Activated naive CD4-positive, alpha-beta T cell treated with anti-CD3 and anti-CD28 coated beads, Interleukin-2, amount 50 U/mL, for 72 hours (primary cell): ENCODE measurements around the gene MAML3. TPM values are rescaled to one million over a fixed set of nuclear protein-coding genes. Genes with fewer than 3 reads are reported as not detected.

Experiments used
- ATAC-seq, 2 donors: fragments of 150-1000 bp; cut with Tn5 transposase; 2 replicates each; pipeline ENCODE4 v1.10.0; 2021; ENCODE audit warnings: mild to moderate bottlenecking in 2 of 2, moderate library complexity in 2 of 2
- DNase-seq, 2 donors: peaks; one replicate each; pipeline ENCODE4 v3.0.0; 2021 to 2022; ENCODE audit warnings: low spot score in 2 of 2
- H3K27ac Mint-ChIP-seq, 2 donors: one replicate each; pipeline ENCODE4 v1.8.0; 2022; ENCODE audit warnings: mild to moderate bottlenecking in 2 of 2, mixed read lengths in 2 of 2
- H3K36me3 Mint-ChIP-seq, 2 donors: one replicate each; pipeline ENCODE4 v1.8.0; 2022; ENCODE audit warnings: mixed read lengths in 2 of 2
- H3K9me3 Mint-ChIP-seq, 2 donors: one replicate each; pipeline ENCODE4 v1.8.0; 2022; ENCODE audit warnings: mixed read lengths in 2 of 2
- total RNA-seq, 2 donors: library from RNA; stranded (reverse); gene quantifications; one replicate each; pipeline ENCODE4 v1.2.3, GENCODE V29; 2022

MAML3 gene
- total RNA-seq, 2 donors from 2014 or later: 0.70 to 1.0 TPM

GRCh38 chr4:139912445-139912844 is 241.5 kb downstream of the MAML3 start:
- no peak overlapping the region for H3K27ac Mint-ChIP-seq
- DNase-seq: no peak
- no peaks in the 10 kb centered on the region for H3K9me3 Mint-ChIP-seq
- no peak for ATAC-seq
- no peaks in the 10 kb centered on the region for H3K36me3 Mint-ChIP-seq

DNA sequence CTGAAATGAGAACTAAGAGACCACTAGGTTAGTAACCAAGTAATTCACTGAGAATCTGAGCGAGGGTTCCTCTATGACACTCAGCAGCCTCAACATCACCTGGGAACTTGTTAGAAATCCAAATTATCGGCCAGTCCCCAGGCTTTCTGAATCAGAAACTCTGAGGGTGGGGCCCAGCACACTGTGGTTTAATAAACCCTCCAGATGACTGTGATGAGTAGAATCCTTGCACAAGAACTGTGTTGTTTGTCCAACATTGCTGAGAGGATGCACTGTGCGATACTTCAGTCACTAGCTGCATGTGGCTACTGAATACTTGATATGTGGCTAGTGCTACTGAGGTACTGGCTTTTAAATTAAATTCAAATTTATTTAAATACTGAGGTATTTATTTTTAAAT is 243.9 kb downstream of the MAML3 start:
- H3K9me3 Mint-ChIP-seq: no peaks in the 10 kb centered on the region
- no peak for DNase-seq
- no peak for ATAC-seq
- no peaks in the 10 kb centered on the region for H3K36me3 Mint-ChIP-seq
- no peak overlapping the region for H3K27ac Mint-ChIP-seq

DNA sequence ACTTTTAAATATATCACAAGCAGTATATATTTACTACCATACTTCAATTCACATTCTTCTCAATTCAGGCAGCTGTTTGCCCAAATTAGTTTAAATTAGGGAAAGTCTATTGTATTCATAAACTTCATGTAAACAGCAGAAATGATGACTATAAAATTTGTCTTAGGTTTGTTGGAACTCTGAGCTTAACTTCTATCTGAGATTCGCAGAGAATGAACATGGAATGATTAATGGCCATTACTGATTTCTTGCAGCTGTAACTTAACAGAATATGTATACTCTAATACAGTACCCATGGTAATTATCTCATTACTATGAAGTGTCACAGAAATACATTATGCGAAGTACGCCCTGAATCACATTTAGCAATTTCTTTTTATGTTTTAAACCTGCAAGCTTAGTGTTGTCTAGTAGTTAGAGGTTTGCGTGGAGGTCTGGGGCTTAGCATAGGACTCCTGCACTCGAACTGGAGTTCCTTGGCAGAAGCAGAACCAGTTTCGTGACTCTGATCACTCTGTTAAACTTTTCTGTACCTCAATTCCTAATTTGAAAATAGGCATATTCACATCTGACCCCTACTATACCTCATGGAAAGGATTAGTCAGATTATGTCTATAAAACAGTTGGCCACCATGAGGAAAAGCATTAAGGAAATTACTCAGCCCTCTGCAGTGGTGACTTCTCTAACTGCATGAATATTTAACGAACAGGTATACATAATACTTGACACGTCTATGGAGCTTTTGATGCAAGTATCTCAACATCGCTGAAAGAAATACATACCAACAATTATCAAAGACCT is 245.1 kb downstream of the MAML3 start:
- Mint-ChIP-seq H3K36me3 (peaks cover 0 to 10% of the 10 kb centered on the region in 2 donors), H3K27ac (no peak overlapping the region), H3K9me3 (peaks cover under 1% of the 10 kb centered on the region in 2 donors)
- DNase-seq (no peak), ATAC-seq (no peak)

- ATAC-seq (no peak), DNase-seq (no peak)
- H3K9me3 Mint-ChIP-seq: peaks cover 3 to 7% of the 10 kb centered on the region in 2 donors
- H3K27ac Mint-ChIP-seq: no peak overlapping the region
- H3K36me3 Mint-ChIP-seq: peaks cover 0 to 13% of the 10 kb centered on the region in 2 donors
Observed at GRCh38 chr4:139907001-139907809, 246.8 kb downstream of the MAML3 start.

DNA sequence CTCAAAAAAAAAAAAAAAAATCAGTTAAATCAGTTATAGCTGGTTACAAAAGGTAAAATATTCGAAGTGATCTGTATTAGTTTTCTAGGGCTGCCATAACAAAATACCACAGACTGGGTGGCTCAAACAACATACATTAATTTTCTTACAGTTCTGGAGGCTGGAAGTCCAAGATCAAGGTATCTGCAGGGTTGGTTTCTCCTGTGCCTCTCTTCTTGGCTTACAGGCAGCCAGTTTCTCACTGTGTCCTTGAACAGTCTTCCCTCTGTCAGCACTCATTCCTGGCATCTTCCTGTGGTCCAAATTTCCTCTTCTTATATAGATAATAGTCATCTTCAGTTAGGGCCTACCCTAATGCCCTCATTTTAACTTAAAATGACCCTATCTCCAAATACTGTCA is 248.5 kb downstream of the MAML3 start:
- Mint-ChIP-seq H3K9me3 (peaks cover 3 to 7% of the 10 kb centered on the region in 2 donors), H3K36me3 (peaks cover 0 to 13% of the 10 kb centered on the region in 2 donors), H3K27ac (no peak overlapping the region)
- no peak for ATAC-seq
- no peak for DNase-seq

DNA sequence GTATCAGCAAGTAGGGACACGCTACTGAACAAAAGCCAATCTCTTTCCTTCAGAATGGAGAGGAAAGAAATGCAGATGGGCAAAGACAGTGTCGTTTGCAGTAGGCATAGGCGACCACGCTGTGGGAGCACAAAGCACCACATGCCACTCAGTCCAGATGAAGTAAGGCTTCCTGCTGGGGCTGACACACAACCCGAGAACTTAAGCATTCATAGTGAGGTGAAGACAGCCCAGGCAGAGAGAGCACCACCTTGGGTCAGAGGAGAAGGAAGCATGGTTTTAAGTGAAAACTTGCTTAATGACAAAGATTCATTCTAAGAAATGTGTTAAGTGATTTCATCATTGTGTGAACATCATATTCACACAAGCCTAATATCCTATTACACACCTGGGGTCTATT is 249.6 kb downstream of the MAML3 start:
- peak; percentile 49 to 56 for ATAC-seq
- DNase-seq: no peak
- H3K9me3 Mint-ChIP-seq: peaks cover 3 to 7% of the 10 kb centered on the region in 2 donors
- peaks cover 0 to 13% of the 10 kb centered on the region in 2 donors for H3K36me3 Mint-ChIP-seq
- H3K27ac Mint-ChIP-seq: peak overlapping the region in 1 of 2 donors; percentile 2

- peaks cover 3 to 7% of the 10 kb centered on the region in 2 donors for H3K9me3 Mint-ChIP-seq
Observed at GRCh38 chr4:139903845-139904244, 250.1 kb downstream of the MAML3 start.

GRCh38 chr4:139902321-139903320 is 251.4 kb downstream of the MAML3 start:
- H3K27ac Mint-ChIP-seq: peak overlapping the region in 1 of 2 donors; percentile 7
- ATAC-seq (no peak), DNase-seq (no peak)
- peaks cover 3 to 7% of the 10 kb centered on the region in 2 donors for H3K9me3 Mint-ChIP-seq
- peaks cover 0 to 13% of the 10 kb centered on the region in 2 donors for H3K36me3 Mint-ChIP-seq

More at GRCh38 chr4:139903845-139904244, 250.1 kb downstream of the MAML3 start:
- Mint-ChIP-seq H3K27ac (no peak overlapping the region), H3K36me3 (peaks cover 0 to 13% of the 10 kb centered on the region in 2 donors)
- DNase-seq (no peak), ATAC-seq (no peak)

GRCh38 chr4:139901531-139902320 is 252.3 kb downstream of the MAML3 start:
- H3K27ac Mint-ChIP-seq: peak overlapping the region in 1 of 2 donors; percentile 32

DNA sequence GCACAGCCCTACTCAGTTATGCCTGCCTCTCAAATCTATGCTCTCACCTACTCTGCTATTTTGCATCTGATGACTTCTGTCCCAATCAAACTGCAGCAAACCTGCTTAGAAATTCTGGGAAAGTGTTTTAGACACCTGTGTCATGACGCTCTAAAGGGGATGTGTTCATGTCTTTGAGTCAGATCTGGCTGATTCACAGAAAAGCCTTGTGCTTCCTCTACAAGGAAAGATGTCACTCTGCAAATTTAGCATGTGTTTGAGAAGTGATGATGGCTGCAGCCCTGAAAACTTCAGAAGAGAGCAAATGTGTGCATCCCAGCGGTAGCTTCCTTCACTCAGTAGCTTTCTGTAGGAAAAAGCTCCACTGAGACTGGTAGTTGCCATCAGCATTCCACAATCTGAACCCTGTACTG is 253.0 kb downstream of the MAML3 start:
- ATAC-seq (peak; percentile 54 to 85), DNase-seq (peak in 1 of 2 donors; percentile 12)
- Mint-ChIP-seq H3K36me3 (peaks cover 0 to 13% of the 10 kb centered on the region in 2 donors), H3K27ac (peak overlapping the region in 1 of 2 donors; percentile 32), H3K9me3 (peaks cover 3 to 7% of the 10 kb centered on the region in 2 donors)

More at GRCh38 chr4:139901531-139902320, 252.3 kb downstream of the MAML3 start:
- Mint-ChIP-seq H3K9me3 (peaks cover 3 to 7% of the 10 kb centered on the region in 2 donors), H3K36me3 (peaks cover 0 to 13% of the 10 kb centered on the region in 2 donors)
- ATAC-seq: no peak
- no peak for DNase-seq

DNA sequence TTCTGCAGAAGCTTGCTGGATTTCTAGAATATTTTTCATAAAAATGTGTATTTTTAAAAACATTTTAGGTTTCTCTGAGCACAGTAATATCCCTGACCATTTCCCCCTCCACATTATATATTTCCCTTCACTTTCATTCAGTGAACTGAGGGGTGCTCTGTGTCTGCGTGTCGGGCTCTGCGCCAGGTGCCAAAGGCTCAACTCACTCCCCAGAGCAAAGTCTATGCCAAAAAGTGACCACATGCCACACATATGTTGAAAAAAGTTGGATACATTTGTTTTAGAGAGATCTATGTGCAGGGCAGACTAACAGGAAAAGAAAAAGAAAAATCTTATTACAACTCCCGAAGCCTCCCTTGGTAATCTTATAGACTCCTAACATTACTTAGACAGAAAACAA is 254.6 kb downstream of the MAML3 start:
- DNase-seq: no peak
- peaks cover 3 to 7% of the 10 kb centered on the region in 2 donors for H3K9me3 Mint-ChIP-seq
- H3K36me3 Mint-ChIP-seq: peaks cover 0 to 6% of the 10 kb centered on the region in 2 donors
- no peak for ATAC-seq
- no peak overlapping the region for H3K27ac Mint-ChIP-seq

- no peaks in the 10 kb centered on the region for H3K36me3 Mint-ChIP-seq
- H3K9me3 Mint-ChIP-seq: peaks cover 0 to under 1% of the 10 kb centered on the region in 2 donors
- no peak for DNase-seq
- no peak overlapping the region for H3K27ac Mint-ChIP-seq
- peak; percentile 25 to 51 for ATAC-seq
Observed at GRCh38 chr4:139898293-139898692, 255.7 kb downstream of the MAML3 start.

DNA sequence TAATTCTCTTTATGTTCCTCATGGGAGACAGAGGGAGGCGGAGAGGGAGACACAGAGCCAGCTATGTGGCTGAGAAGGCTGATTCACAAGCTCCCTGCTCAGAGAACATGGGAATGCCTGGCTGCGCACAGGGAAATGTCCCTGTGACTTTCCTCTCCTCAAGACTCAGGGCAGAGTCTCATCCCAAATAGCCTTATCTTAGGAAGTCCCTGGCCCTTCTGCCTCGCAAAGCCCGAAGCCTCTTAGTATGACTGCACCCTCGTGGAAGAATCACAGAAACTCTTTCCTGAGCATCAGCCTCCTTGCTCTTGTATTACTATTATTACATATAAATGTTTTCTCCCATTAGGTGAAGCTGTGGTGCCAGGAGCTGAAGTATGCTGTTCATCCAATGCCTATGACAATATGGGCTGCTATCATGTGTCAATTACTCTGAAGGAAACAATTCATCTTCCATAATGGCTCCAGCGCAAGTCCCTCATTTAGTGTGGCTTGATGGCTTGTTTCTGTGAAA is 257.8 kb downstream of the MAML3 start:
- Mint-ChIP-seq H3K36me3 (no peaks in the 10 kb centered on the region), H3K27ac (no peak overlapping the region), H3K9me3 (no peaks in the 10 kb centered on the region)
- ATAC-seq (no peak), DNase-seq (no peak)

- Mint-ChIP-seq H3K36me3 (no peaks in the 10 kb centered on the region), H3K27ac (no peak overlapping the region), H3K9me3 (no peaks in the 10 kb centered on the region)
- DNase-seq: no peak
- ATAC-seq: no peak
Observed at GRCh38 chr4:139893801-139894200, 260.2 kb downstream of the MAML3 start.
